ENCODE measurements around the gene HEG1.

HEG1 gene

DNA sequence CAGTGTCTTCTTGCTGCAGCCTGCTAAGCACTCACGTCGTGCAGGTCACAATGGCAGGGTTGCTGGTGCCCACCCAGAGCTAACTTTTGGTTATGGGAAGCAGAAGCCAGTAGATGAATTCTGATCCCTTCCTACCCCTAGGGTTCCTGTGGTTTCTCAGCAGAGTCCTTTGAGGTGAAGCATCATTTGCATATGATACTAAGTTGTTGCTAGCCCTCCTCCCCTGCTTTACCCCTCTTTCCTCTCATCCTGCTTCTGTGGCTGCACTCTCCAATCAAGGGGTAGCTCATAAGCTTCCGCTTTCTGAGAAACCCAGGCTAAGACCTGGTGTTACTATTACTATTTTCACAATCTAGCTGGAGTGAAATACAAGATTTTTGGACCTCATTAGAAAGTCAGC is 22.1 kb upstream of the HEG1 start:
- TF ChIP-seq, protein P1, sequence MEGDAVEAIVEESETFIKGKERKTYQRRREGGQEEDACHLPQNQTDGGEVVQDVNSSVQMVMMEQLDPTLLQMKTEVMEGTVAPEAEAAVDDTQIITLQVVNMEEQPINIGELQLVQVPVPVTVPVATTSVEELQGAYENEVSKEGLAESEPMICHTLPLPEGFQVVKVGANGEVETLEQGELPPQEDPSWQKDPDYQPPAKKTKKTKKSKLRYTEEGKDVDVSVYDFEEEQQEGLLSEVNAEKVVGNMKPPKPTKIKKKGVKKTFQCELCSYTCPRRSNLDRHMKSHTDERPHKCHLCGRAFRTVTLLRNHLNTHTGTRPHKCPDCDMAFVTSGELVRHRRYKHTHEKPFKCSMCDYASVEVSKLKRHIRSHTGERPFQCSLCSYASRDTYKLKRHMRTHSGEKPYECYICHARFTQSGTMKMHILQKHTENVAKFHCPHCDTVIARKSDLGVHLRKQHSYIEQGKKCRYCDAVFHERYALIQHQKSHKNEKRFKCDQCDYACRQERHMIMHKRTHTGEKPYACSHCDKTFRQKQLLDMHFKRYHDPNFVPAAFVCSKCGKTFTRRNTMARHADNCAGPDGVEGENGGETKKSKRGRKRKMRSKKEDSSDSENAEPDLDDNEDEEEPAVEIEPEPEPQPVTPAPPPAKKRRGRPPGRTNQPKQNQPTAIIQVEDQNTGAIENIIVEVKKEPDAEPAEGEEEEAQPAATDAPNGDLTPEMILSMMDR (conservative IDR thresholded peaks at IDR 0.05; ENCODE audit: low read length): no peak
- H3K4me3 ChIP-seq (ENCODE audit: low read length): no peak overlapping the region
- DNase-seq (ENCODE audit: low read depth): no peak

DNA sequence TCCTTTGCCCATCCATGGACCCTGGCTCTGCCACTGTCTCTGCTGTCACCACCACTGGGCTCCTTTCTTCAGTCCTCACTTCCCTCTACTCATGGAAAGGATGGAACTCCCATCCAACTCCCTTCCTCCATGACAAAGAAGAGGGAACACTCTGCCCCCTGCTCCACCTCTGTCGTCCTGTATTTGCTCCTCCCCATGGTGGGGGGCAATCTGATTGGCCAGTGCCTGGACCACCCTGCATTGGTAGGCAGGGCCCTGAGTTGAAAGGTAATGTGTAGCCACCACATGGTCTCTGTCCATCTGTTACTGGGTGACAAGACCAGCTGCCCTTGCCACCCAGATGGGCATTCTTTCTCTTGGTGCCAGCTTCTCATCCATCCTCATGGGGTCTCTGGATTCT is 20.7 kb upstream of the HEG1 start:
- no peak for DNase-seq (ENCODE audit: low read depth)
- no peak overlapping the region for H3K4me3 ChIP-seq (ENCODE audit: low read length)
- TF ChIP-seq, protein P1 (conservative IDR thresholded peaks at IDR 0.05; ENCODE audit: low read length): no peak

DNA sequence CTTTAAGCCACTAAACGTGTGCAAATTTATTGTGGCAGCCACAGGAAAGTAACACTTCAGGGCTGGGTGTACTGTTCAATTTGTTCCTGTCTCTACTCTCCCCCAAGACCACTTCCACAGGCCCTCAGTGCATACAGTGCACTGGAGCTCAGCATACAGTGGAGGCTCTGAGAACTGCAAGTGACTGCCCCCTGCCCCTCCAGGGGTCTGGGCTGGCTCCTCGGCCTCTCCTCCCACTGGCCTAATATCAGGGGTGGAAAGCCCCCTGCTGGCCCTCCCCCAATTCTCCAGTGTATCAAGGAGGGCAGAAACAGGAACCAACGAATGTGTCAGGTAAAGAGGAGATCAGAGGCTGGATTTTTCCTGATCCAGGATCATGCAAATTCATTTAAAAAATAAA is 19.9 kb upstream of the HEG1 start:
- TF ChIP-seq, protein P1 (conservative IDR thresholded peaks at IDR 0.05; ENCODE audit: low read length): no peak
- H3K4me3 ChIP-seq (ENCODE audit: low read length): no peak overlapping the region
- DNase-seq (ENCODE audit: low read depth): no peak

DNA sequence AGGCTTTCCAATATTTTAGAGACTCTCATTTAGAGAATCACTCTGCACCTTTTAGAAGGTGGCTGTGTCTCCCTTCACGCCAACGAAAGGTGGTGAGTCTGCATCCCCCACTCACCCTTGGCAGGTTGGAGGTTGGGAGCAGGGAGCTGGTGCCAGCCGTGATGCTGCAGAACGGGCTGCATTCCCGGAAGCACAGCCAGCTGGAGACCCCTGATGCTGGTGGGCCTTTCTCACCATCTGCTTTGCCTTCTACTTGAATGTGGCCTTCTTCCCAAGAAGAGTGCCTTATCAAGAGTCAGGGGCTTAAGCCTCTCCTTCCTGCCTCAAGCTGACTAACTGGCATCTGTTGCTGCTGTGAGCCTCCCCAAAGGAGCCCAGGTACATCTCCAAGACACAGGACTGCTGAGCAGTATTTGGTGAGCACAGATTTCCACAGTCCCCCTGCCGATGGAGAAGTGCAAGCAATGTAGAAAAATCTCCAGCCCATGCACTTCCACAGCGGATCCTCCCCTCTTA is 17.7 kb upstream of the HEG1 start:
- no peak for DNase-seq (ENCODE audit: low read depth)
- no peak overlapping the region for H3K4me3 ChIP-seq (ENCODE audit: low read length)
- TF ChIP-seq, protein P1 (conservative IDR thresholded peaks at IDR 0.05; ENCODE audit: low read length): no peak

DNA sequence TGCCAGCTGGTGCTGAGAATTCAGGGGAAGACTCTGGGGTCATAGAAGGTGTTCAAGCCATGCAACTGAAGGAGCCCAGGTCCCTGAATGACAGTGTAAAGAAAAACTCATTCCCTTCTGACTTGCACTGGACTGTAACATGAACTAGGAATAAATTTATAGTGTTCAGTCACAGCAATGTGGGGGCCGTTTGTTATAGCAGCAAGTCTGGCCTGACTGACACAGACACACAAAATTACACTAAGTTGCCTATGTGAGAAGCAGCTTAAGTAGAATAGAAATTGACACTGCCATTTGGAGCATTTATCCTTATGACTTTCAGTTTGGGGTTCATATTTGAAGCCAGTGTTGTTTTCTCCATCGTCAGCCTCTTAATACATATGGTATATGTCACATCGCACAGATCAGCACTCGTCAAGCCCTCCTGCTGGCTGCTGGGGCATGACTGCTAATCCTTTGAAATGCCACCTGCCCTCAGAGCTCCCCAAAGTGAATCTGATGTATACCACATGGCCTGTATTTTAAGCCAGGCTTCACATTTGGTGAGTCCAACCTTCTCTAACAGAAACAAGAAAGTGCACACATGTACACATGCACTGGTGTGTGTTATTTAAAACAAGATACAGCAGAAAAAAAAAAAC is 17.1 kb upstream of the HEG1 start:
- DNase-seq (ENCODE audit: low read depth): no peak
- H3K4me3 ChIP-seq (ENCODE audit: low read length): no peak overlapping the region
- TF ChIP-seq, protein P1 (conservative IDR thresholded peaks at IDR 0.05; ENCODE audit: low read length): no peak

DNA sequence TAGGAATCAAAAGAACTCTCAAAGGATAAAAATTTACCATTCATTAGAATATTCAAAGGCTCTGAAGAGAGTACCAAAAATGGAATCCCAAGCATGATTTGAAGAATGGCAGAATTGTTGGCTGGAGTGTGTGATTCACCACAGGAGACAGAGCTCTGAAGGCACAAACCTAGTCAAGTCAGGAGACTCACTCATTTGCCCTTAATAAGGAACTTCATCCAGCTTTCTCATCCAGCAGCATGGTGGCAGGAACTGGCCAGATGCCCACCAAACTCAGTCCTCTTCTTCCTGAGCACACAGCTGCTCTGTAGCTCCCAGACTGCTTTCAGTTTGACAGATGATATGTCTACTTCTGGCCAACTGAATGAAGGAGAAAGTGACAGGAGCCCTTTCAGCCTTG is 16.5 kb upstream of the HEG1 start:
- TF ChIP-seq, protein P1 (conservative IDR thresholded peaks at IDR 0.05; ENCODE audit: low read length): no peak
- no peak overlapping the region for H3K4me3 ChIP-seq (ENCODE audit: low read length)
- peak; percentile 74 for DNase-seq (ENCODE audit: low read depth)

DNA sequence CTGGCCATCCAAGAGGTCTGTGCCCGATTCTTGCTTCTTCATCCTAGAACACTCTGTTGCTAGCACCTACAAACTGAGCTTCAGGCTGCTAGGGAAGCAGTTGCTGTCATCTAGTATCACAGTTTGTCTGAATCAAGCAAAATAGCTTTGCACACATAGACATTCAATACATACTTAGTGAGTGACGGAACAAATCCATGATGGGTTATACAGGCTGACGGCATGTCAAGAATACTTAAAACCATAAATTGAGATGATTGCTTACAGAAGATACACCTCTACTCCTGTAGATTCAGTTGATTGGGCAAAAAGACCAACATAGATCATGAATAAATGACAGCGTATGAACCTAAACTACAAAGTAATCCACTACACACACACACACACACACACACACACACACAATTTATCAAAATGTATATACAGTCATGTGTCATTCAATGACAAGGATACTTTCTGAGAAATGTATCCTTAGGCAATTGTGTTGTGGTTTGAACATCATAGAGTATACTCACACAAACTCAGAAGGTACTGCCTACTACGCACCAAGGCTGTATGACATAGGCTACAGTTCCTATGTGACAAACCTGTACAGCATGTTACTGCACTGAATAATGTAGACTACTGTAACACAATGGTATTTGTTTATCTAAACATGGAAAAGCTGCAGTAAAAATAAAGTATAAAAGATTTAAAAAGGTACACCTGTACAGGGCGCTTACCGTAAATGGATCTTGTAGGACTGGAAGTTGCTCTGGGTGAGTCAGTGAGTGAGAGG is 14.4 kb upstream of the HEG1 start:
- no peak overlapping the region for H3K4me3 ChIP-seq (ENCODE audit: low read length)
- TF ChIP-seq, protein P1 (conservative IDR thresholded peaks at IDR 0.05; ENCODE audit: low read length): no peak
- no peak for DNase-seq (ENCODE audit: low read depth)
